ENCODE results near the gene NFAM1. TPM values are rescaled to one million over a fixed set of nuclear protein-coding genes. Genes with fewer than 3 reads are reported as not detected.
A peak's percentile ranks its signal among the peaks of the same experiment; 100 is the strongest.

NFAM1 gene
- total RNA-seq, 6 experiments from 2014 or later: 2.1 to 6.6 (median 2.4) TPM

DNA sequence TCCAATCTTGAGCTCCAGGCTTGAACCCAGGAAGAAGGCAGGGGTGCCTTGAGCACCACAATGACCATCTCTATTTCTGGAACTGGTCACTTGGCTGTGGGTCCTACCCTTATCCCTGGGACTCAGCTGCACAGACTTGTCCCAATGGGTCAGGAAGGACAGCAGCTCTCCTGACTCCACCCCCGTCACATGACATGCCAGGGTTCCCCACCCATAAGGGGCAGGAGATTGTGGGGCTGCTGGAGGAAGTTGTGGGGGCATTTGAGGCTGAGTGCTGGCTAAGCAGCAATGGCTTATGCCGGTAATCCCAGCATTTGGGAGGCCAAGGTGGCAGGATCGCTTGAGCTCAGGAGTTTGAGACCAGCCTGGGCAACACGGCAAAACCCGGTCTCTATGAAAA is 56.2 kb downstream of the NFAM1 start:
- TF ChIP-seq, protein P1, sequence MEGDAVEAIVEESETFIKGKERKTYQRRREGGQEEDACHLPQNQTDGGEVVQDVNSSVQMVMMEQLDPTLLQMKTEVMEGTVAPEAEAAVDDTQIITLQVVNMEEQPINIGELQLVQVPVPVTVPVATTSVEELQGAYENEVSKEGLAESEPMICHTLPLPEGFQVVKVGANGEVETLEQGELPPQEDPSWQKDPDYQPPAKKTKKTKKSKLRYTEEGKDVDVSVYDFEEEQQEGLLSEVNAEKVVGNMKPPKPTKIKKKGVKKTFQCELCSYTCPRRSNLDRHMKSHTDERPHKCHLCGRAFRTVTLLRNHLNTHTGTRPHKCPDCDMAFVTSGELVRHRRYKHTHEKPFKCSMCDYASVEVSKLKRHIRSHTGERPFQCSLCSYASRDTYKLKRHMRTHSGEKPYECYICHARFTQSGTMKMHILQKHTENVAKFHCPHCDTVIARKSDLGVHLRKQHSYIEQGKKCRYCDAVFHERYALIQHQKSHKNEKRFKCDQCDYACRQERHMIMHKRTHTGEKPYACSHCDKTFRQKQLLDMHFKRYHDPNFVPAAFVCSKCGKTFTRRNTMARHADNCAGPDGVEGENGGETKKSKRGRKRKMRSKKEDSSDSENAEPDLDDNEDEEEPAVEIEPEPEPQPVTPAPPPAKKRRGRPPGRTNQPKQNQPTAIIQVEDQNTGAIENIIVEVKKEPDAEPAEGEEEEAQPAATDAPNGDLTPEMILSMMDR (IDR thresholded peaks at IDR 0.05): no peak
- peak; percentile 12 for TF ChIP-seq POLR2A (IDR thresholded peaks at IDR 0.05)
- peak overlapping the region in 1 of 3 donors; percentile 47 for H3K27ac ChIP-seq
- ATAC-seq: peak; percentile 36 to 72 (median 58)

DNA sequence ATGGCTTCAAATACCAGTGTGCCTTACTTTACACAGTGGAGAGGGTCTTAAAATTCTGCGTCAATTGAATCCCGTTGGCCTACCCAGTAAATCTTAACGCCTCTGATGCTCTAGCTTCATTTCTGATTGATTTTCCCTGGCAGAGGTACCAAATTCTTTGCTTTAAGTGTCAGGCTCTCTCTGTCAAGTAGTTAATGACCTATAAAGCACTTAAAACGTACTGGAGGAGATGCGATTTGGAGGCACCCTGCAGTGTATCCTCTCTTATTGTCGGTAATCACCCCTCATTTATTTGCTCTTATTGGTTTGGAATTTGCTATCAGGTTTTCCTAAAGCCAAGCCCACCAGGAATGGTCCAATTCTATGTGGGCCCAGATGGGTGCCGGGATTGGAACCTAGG is 59.2 kb downstream of the NFAM1 start:
- peaks cover 0 to 12% (median 5%) of the 10 kb centered on the region in 4 donors for H3K4me1 ChIP-seq
- H3K27me3 ChIP-seq: no peaks in the 10 kb centered on the region
- no peak for DNase-seq
- no peak overlapping the region for H3K4me3 ChIP-seq
- 88% methylated on average over 6 of the region's 7 CpGs for WGBS (ENCODE audit: insufficient coverage, low coverage, low lambda C conversion rate, missing lambda C conversion rate)
- ATAC-seq: no peak
- TF ChIP-seq POLR2A (IDR thresholded peaks at IDR 0.05): no peak
- no peak overlapping the region for H3K27ac ChIP-seq
- intact Hi-C loops (cut with DNase I): no loop called here
- H3K9me3 ChIP-seq: no peaks in the 10 kb centered on the region
- no peaks in the 10 kb centered on the region for H3K36me3 ChIP-seq

More for the DNA sequence above, 56.2 kb downstream of the NFAM1 start:
- Histone ChIP-seq H3K4me3 (no peak overlapping the region), H3K4me1 (no peaks in the 10 kb centered on the region), H3K27me3 (no peaks in the 10 kb centered on the region), H3K36me3 (no peaks in the 10 kb centered on the region), H3K9me3 (no peaks in the 10 kb centered on the region)
- WGBS (ENCODE audit: insufficient coverage, low coverage, low lambda C conversion rate, missing lambda C conversion rate): 40% methylated on average over 3 of the region's 5 CpGs
- intact Hi-C loops (cut with DNase I): no loop called here
- peak in 1 of 3 donors; percentile 64 for DNase-seq

DNA sequence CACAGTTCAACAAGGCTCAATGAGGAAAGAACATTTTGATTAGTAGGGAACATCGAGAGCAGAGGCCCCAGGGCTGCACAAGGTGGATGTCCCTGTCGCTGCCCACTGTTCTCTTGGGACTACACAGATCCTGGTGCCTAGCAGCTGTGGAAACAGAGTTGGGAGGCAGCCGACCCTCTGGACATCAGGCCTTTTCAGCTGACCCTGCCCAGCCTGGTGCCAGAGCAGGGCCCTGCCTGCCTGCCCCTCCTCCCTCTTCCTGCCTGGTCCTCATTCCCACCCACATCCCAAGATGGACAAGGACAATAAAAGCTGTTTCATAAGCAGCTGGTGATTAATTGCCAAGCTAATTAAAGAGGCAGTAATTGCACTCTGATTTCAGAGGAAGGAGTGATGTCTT is 60.7 kb downstream of the NFAM1 start:
- DNase-seq: no peak
- no peak overlapping the region for H3K4me3 ChIP-seq
- TF ChIP-seq, protein P1 (IDR thresholded peaks at IDR 0.05): no peak
- TF ChIP-seq POLR2A (IDR thresholded peaks at IDR 0.05): no peak
- no peak for ATAC-seq
- 100% methylated on average over 1 of the region's 3 CpGs for WGBS (ENCODE audit: insufficient coverage, low coverage, low lambda C conversion rate, missing lambda C conversion rate)
- no peaks in the 10 kb centered on the region for H3K27me3 ChIP-seq
- peaks cover 0 to 12% (median 5%) of the 10 kb centered on the region in 4 donors for H3K4me1 ChIP-seq
- H3K9me3 ChIP-seq: no peaks in the 10 kb centered on the region
- intact Hi-C loops (cut with DNase I): no loop called here
- no peaks in the 10 kb centered on the region for H3K36me3 ChIP-seq
- no peak overlapping the region for H3K27ac ChIP-seq

DNA sequence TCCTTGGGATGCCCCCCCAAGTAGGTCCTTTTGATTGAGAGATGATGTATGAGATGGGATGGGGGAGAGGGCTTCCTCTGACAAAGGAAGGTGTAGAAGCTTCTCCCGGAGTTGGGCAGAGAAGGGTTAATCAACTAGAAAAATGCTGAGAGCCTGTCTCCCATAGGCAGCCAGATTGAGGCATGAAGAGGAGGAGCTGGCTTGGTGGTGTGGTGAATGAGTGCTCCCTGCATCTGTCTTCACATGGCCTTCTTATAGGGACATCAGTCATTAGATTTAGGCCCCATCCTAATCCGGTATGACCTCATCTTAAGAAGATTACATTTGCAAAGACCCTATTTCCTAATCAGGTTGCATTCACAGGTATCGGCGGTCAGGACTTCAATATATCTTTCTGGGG is 61.1 kb downstream of the NFAM1 start:
- intact Hi-C loops (cut with DNase I): no loop called here
- no peaks in the 10 kb centered on the region for H3K9me3 ChIP-seq
- no peak overlapping the region for H3K27ac ChIP-seq
- TF ChIP-seq, protein P1 (IDR thresholded peaks at IDR 0.05): no peak
- no peak for TF ChIP-seq POLR2A (IDR thresholded peaks at IDR 0.05)
- no peak overlapping the region for H3K4me3 ChIP-seq
- H3K27me3 ChIP-seq: no peaks in the 10 kb centered on the region
- H3K4me1 ChIP-seq: peaks cover 0 to 12% (median 5%) of the 10 kb centered on the region in 4 donors
- no peaks in the 10 kb centered on the region for H3K36me3 ChIP-seq
- 78% methylated on average over 4 of the region's 4 CpGs for WGBS (ENCODE audit: insufficient coverage, low coverage, low lambda C conversion rate, missing lambda C conversion rate)
- no peak for ATAC-seq
- DNase-seq: no peak

- ATAC-seq (peak; percentile 97 to 99 (median 98)), DNase-seq (peak; percentile 92 to 96 (median 95))
- H3K4me3 ChIP-seq: peak overlapping the region; percentile 46 to 59 (median 52)
- no peaks in the 10 kb centered on the region for H3K9me3 ChIP-seq
- TF ChIP-seq, protein P1 (IDR thresholded peaks at IDR 0.05): no peak
- peak; percentile 37 for TF ChIP-seq POLR2A (IDR thresholded peaks at IDR 0.05)
- peaks cover 0 to 12% (median 5%) of the 10 kb centered on the region in 4 donors for H3K4me1 ChIP-seq
- WGBS (ENCODE audit: insufficient coverage, low coverage, low lambda C conversion rate, missing lambda C conversion rate): 6% methylated on average over 29 of the region's 42 CpGs
- intact Hi-C loops (cut with DNase I): no loop called here
- peak overlapping the region in 2 of 3 donors; percentile 10 to 32 for H3K27ac ChIP-seq
- H3K36me3 ChIP-seq: no peaks in the 10 kb centered on the region
- H3K27me3 ChIP-seq: no peaks in the 10 kb centered on the region
Measured at GRCh38 chr22:42369250-42370041, 62.8 kb downstream of the NFAM1 start.

Measured in right lobe of liver (tissue), 6 donors.